HCT116 (cell line): ENCODE results near the gene SF3B1. TPM values are rescaled to one million over a fixed set of nuclear protein-coding genes. Genes with fewer than 3 reads are reported as not detected.

Source experiments
- ATAC-seq: fragments of 200-7000 bp; cut with Tn5 transposase; 2 replicates; pipeline ENCODE4 v1.9.1; 2020; ENCODE audit warnings: mild to moderate bottlenecking, moderate library complexity
- BruUV-seq: library from RNA; stranded (reverse); fragments of 400-500 nt; replicated peaks from 2 replicates; lab custom pipeline; 2021; lab: Mats Ljungman, UMichigan
- CTCF ChIA-PET: fragments of 300-600 bp; sonication (Branson Sonifier 250); formaldehyde crosslinking; loops from one replicate; lab custom pipeline; 2021; ENCODE audit warnings: antibody characterized with exemption; lab: Charles Lee
- POLR2A ChIA-PET: fragments of 300-600, 350-600 bp; sonication (Branson Sonifier 250); formaldehyde crosslinking; loops from one replicate; lab custom pipeline; 2021; ENCODE audit warnings: antibody characterized with exemption; lab: Charles Lee
- RAD21 ChIA-PET, 2 experiments: fragments of 300-600 bp; sonication (Branson Sonifier 250); formaldehyde crosslinking; loops; one replicate each; lab custom pipeline; 2023; ENCODE audit warnings: low total read pairs in 2 of 2; ENCODE audit not compliant: uncharacterized antibody in 2 of 2, unreplicated experiment in 2 of 2, low non-redundant PET in 1 of 2; lab: Charles Lee
- DNase-seq: peaks from one replicate; pipeline ENCODE4 v3.0.0-alpha.2; 2010; ENCODE audit warnings: low read depth, low spot score
- H2AFZ ChIP-seq: fragments of 200-600 bp; shearing (Covaris generic), sonication (generic); 2 replicates; pipeline ENCODE4 v1.6.1; 2017; ENCODE audit warnings: low read depth, mixed run types, mixed read lengths, antibody characterized with exemption, low read length; ENCODE audit not compliant: poor library complexity, severe bottlenecking
- H3K27ac ChIP-seq: 2 replicates; pipeline ENCODE4 v1.5.1; 2012; ENCODE audit warnings: low read depth, low read length
- H3K27me3 ChIP-seq: fragments of 200-600 bp; sonication (generic); 2 replicates; pipeline ENCODE4 v1.6.1; 2016; ENCODE audit warnings: mixed run types, low read length, mixed read lengths; ENCODE audit not compliant: insufficient read depth
- H3K36me3 ChIP-seq, 2 experiments: fragments of 200-500 bp in 1 of 2; fragments of 200-600 bp in 1 of 2; sonication (Bioruptor generic) in 1 of 2; sonication (generic) in 1 of 2; 2 replicates each; pipeline versions ENCODE4 v1.5.1 to v1.6.1; 2014 to 2016; ENCODE audit warnings: low read length in 2 of 2, inconsistent platforms in 1 of 2, mixed read lengths in 1 of 2, mixed run types in 1 of 2; ENCODE audit not compliant: insufficient read depth in 2 of 2, control insufficient read depth in 1 of 2
- H3K4me1 ChIP-seq, 2 experiments: fragments of 200-600 bp in 1 of 2; sonication (generic) in 1 of 2; 2 replicates each; pipeline versions ENCODE4 v1.5.1 to v1.6.1; 2012 to 2017; ENCODE audit warnings: low read length in 2 of 2, inconsistent platforms in 1 of 2, mild to moderate bottlenecking in 1 of 2, mixed read lengths in 1 of 2, mixed run types in 1 of 2, moderate library complexity in 1 of 2; ENCODE audit not compliant: insufficient read depth in 2 of 2, control insufficient read depth in 1 of 2
- H3K4me2 ChIP-seq: fragments of 200-600 bp; sonication (generic); 2 replicates; pipeline ENCODE4 v1.6.1; 2017; ENCODE audit warnings: mixed run types, low read length, mixed read lengths
- H3K4me3 ChIP-seq, 2 experiments: fragments of 200-600 bp in 1 of 2; sonication (generic) in 1 of 2; replicated peaks in 1 of 2; 2 replicates each; pipeline ENCODE4 v1.5.1; 2011 to 2016; ENCODE audit warnings: low read length in 2 of 2, control low read depth in 1 of 2, low read depth in 1 of 2, mild to moderate bottlenecking in 1 of 2, mixed read lengths in 1 of 2, mixed run types in 1 of 2
- H3K79me2 ChIP-seq: fragments of 200-600 bp; sonication (generic); 2 replicates; pipeline ENCODE4 v1.6.1; 2017; ENCODE audit warnings: mild to moderate bottlenecking, mixed run types, low read length, moderate library complexity, mixed read lengths; ENCODE audit not compliant: insufficient read depth
- H3K9ac ChIP-seq: fragments of 200-600 bp; sonication (generic); 2 replicates; pipeline ENCODE4 v1.6.1; 2016; ENCODE audit warnings: low read length, mixed read lengths
- H3K9me2 ChIP-seq: fragments of 200-600 bp; sonication (generic), shearing (Covaris generic); 2 replicates; pipeline ENCODE4 v1.6.1; 2017; ENCODE audit warnings: mixed run types, mild to moderate bottlenecking, moderate library complexity; ENCODE audit not compliant: insufficient read depth
- H3K9me3 ChIP-seq, 2 experiments: fragments of 200-500 bp in 1 of 2; fragments of 200-600 bp in 1 of 2; sonication (Bioruptor generic) in 1 of 2; sonication (generic) in 1 of 2; 2 replicates each; pipeline ENCODE4 v1.6.1; 2014 to 2017; ENCODE audit warnings: low read length in 2 of 2, mixed read lengths in 2 of 2, inconsistent platforms in 1 of 2, low read depth in 1 of 2, mild to moderate bottlenecking in 1 of 2, mixed run types in 1 of 2, moderate library complexity in 1 of 2; ENCODE audit not compliant: control insufficient read depth in 1 of 2, insufficient read depth in 1 of 2
- H4K20me1 ChIP-seq: fragments of 200-600 bp; sonication (generic), shearing (Covaris generic); 2 replicates; pipeline ENCODE4 v1.6.1; 2017; ENCODE audit warnings: mixed run types, mild to moderate bottlenecking, moderate library complexity; ENCODE audit not compliant: insufficient read depth
- CEBPB ChIP-seq: IDR thresholded peaks from 2 replicates; pipeline ENCODE4 v1.6.1; 2012; ENCODE audit warnings: low read depth
- JUND ChIP-seq: IDR thresholded peaks from 2 replicates; pipeline ENCODE4 v1.6.1; 2012
- POLR2AphosphoS5 ChIP-seq: IDR thresholded peaks from 2 replicates; pipeline ENCODE4 v1.6.1; 2011; ENCODE audit warnings: mild to moderate bottlenecking, low read depth, low read length, moderate library complexity
- SIN3A ChIP-seq: IDR thresholded peaks from 2 replicates; pipeline ENCODE4 v1.6.1; 2012; ENCODE audit warnings: low read depth
- SRF ChIP-seq: IDR thresholded peaks from 2 replicates; pipeline ENCODE4 v1.6.1; 2012; ENCODE audit warnings: low read depth
- YY1 ChIP-seq: IDR thresholded peaks from 2 replicates; pipeline ENCODE4 v1.6.1; 2011; ENCODE audit warnings: low read length, low read depth, moderate library complexity, mild to moderate bottlenecking; ENCODE audit not compliant: insufficient replicate concordance; ENCODE audit errors: extremely low read depth
- ZBTB33 ChIP-seq: IDR thresholded peaks from 2 replicates; pipeline ENCODE4 v1.6.1; 2011; ENCODE audit warnings: mild to moderate bottlenecking, low read length, moderate library complexity; ENCODE audit not compliant: insufficient replicate concordance; ENCODE audit errors: extremely low read depth
- intact Hi-C: fragments of 100-400 bp; cut with micrococcal nuclease; formaldehyde crosslinking; loops from 2 replicates; pipeline ENCODE4 v1.10.0; 2022
- total RNA-seq: library from RNA; stranded (reverse); gene quantifications from one replicate; pipeline ENCODE4 v1.2.1, GENCODE V29; 2021; ENCODE audit not compliant: unreplicated experiment

SF3B1 gene
- total RNA-seq, 1 experiment from 2014 or later = 282 TPM

- ChIA-PET RAD21 (no interaction called here), CTCF (no interaction called here), POLR2A (interaction anchor here (0.6 kb wide), 1 partner anchor 13 kb away, joined by 6 read pairs; no protein-coding TSS in a partner anchor)
- no peak overlapping the region for H3K9ac ChIP-seq
- ATAC-seq = no peak
- H3K27me3 ChIP-seq = no peaks in the 10 kb centered on the region
- H4K20me1 ChIP-seq = no peaks in the 10 kb centered on the region
- no peaks in the 10 kb centered on the region for H3K9me2 ChIP-seq
- H3K36me3 ChIP-seq = peaks cover 78 to 91% of the 10 kb centered on the region in 2 experiments
- H2AFZ ChIP-seq = no peak overlapping the region
- TF ChIP-seq SRF = no peak
- TF ChIP-seq JUND = no peak
- TF ChIP-seq POLR2AphosphoS5 = no peak
- TF ChIP-seq YY1 = no peak
- no peak for TF ChIP-seq CEBPB
- no peak for TF ChIP-seq SIN3A
- TF ChIP-seq ZBTB33 = no peak
- BruUV-seq = no TSS peak
- peaks cover 43% of the 10 kb centered on the region; the same call in 1 of the 2 replicates for H3K79me2 ChIP-seq
- no peak overlapping the region for H3K4me3 ChIP-seq
- intact Hi-C loops = loop anchor here (5.0 to 10.0 kb wide), 2 partner anchors 92 to 895 kb away; no protein-coding TSS in a partner anchor
- no peaks in the 10 kb centered on the region for H3K9me3 ChIP-seq
- H3K4me1 ChIP-seq = no peaks in the 10 kb centered on the region
- no peak overlapping the region for H3K27ac ChIP-seq
- H3K4me2 ChIP-seq = no peak overlapping the region
- DNase-seq = no peak
Measured at GRCh38 chr2:197399887-197400540, 34.8 kb downstream of the SF3B1 start.
